Sigmoid colon (tissue), 7 donors: ENCODE results near the gene ZNF408. TPM values are rescaled to one million over a fixed set of nuclear protein-coding genes. Genes with fewer than 3 reads are reported as not detected.

ENCODE experiments used
- DNase-seq: peaks from one replicate; pipeline ENCODE4 v3.0.0-alpha.2; 2019
- H3K27ac ChIP-seq, 4 donors: fragments of 200-600 bp; sonication (generic); one replicate each; pipeline ENCODE4 v1.5.1; 2016 to 2019; ENCODE audit warnings: mild to moderate bottlenecking in 1 of 4
- H3K27me3 ChIP-seq, 3 donors: fragments of 200-600 bp; sonication (generic); one replicate each; pipeline ENCODE4 v1.5.1; 2019; ENCODE audit warnings: mild to moderate bottlenecking in 1 of 3
- H3K36me3 ChIP-seq, 4 donors: fragments of 200-600 bp; sonication (generic); one replicate each; pipeline ENCODE4 v1.5.1; 2016 to 2019
- H3K4me1 ChIP-seq, 4 donors: fragments of 200-600 bp; sonication (generic); one replicate each; pipeline ENCODE4 v1.5.1; 2017 to 2019
- H3K4me3 ChIP-seq, 4 donors: fragments of 200-600 bp; sonication (generic); one replicate each; pipeline ENCODE4 v1.5.1; 2017 to 2019; ENCODE audit warnings: mild to moderate bottlenecking in 2 of 4, moderate library complexity in 1 of 4
- H3K9me3 ChIP-seq, 4 donors: fragments of 200-600 bp in 3 of 4; sonication (generic) in 3 of 4; one replicate each; pipeline versions ENCODE4 v1.5.1 to v1.6.1; 2013 to 2019
- EP300 ChIP-seq, 4 donors: sonication (generic); formaldehyde crosslinking; IDR thresholded peaks; one replicate each; pipeline ENCODE4 v1.6.1; 2017; ENCODE audit warnings: antibody characterized with exemption in 4 of 4
- POLR2A ChIP-seq, 2 donors: fragments of 450-650 bp; IDR thresholded peaks; one replicate each; pipeline ENCODE4 v1.6.1; 2016; ENCODE audit warnings: antibody characterized with exemption in 2 of 2, mild to moderate bottlenecking in 2 of 2, moderate library complexity in 2 of 2
- POLR2AphosphoS5 ChIP-seq, 4 donors: sonication (generic); formaldehyde crosslinking; IDR thresholded peaks; one replicate each; pipeline ENCODE4 v1.6.1; 2017; ENCODE audit warnings: antibody characterized with exemption in 4 of 4
- WGBS, 2 donors: extraction: QIAGEN DNeasy Blood & Tissue Kit; methylation state at CpG; one replicate each; pipeline ENCODE4 v1.1.7; 2013; 5-methylcytosine and 5-hydroxymethylcytosine counted together
- intact Hi-C: fragments of 100-400 bp; cut with DNase I; formaldehyde crosslinking; loops from one replicate; pipeline ENCODE4 v1.15.1; 2023
- polyA plus RNA-seq, 3 donors: library from polyadenylated mRNA; stranded (reverse); fragments of 200-250 nt; gene quantifications; one replicate each; pipeline ENCODE4 v1.2.3, GENCODE V29; 2013
- total RNA-seq, 4 donors: library from RNA; depleted of rRNA; stranded (reverse); fragments of >200 nt; gene quantifications; one replicate each; pipeline ENCODE4 v1.1.0, GENCODE V29; 2016
- TF ChIP-seq, protein P1 (sequence below), 4 experiments: fragments of 450-650 bp in 3 of 4; fragments of 200-600 bp in 1 of 4; IDR thresholded peaks; one replicate each; pipeline ENCODE4 v1.5.1; 2016 to 2019; ENCODE audit warnings: antibody characterized with exemption in 4 of 4, mild to moderate bottlenecking in 3 of 4, moderate library complexity in 2 of 4
- donor health status: healthy with polysubstance abuse.
- donor health status: Bipolar disorder and iron deficiency.
- donor health status: healthy.

The ZNF408 gene
- total and polyA plus RNA-seq, 7 donors, result 4.3 to 12.8 (median 8.4) TPM

GRCh38 chr11:46659908-46660307 lies 40.9 kb upstream of the ZNF408 start:
- intact Hi-C loops, result no loop called here
- Histone ChIP-seq H3K4me1 (no peaks in the 10 kb centered on the region), H3K9me3 (no peaks in the 10 kb centered on the region), H3K27ac (no peak overlapping the region), H3K27me3 (no peaks in the 10 kb centered on the region), H3K36me3 (peaks cover 13 to 98% (median 54%) of the 10 kb centered on the region in 4 donors), H3K4me3 (no peak overlapping the region)
- TF ChIP-seq EP300 (IDR thresholded peaks at IDR 0.05) (no peak), POLR2AphosphoS5 (IDR thresholded peaks at IDR 0.05) (no peak)
- TF ChIP-seq, protein P1, sequence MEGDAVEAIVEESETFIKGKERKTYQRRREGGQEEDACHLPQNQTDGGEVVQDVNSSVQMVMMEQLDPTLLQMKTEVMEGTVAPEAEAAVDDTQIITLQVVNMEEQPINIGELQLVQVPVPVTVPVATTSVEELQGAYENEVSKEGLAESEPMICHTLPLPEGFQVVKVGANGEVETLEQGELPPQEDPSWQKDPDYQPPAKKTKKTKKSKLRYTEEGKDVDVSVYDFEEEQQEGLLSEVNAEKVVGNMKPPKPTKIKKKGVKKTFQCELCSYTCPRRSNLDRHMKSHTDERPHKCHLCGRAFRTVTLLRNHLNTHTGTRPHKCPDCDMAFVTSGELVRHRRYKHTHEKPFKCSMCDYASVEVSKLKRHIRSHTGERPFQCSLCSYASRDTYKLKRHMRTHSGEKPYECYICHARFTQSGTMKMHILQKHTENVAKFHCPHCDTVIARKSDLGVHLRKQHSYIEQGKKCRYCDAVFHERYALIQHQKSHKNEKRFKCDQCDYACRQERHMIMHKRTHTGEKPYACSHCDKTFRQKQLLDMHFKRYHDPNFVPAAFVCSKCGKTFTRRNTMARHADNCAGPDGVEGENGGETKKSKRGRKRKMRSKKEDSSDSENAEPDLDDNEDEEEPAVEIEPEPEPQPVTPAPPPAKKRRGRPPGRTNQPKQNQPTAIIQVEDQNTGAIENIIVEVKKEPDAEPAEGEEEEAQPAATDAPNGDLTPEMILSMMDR (IDR thresholded peaks at IDR 0.05), result no peak
- DNase-seq, result peak; percentile 55
- 82 to 88% methylated on average over 1 of the region's 1 CpG for WGBS, 2 donors

DNA sequence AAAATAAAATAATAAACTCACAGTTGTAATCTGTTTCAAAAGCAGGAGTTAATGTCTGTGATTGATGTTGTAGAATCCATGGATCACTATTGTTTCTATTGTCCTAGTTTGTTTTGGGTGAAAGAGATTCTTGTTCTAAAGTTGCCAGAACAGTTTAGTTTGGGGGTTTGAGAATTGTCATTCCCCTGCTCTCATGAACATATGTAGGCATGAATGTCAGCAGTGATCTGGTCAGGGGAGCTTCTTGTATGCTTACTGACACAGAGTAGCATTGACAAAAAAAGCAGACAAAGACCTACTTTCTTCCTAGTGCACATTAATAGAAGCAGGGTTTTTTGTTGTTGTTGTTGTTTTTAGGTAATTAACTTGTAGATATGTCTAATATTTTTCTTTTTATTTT lies 39.0 kb upstream of the ZNF408 start:
- Histone ChIP-seq H3K9me3 (no peaks in the 10 kb centered on the region), H3K36me3 (peaks cover 18 to 98% (median 49%) of the 10 kb centered on the region in 4 donors), H3K4me1 (peaks cover 0 to 8% (median 0%) of the 10 kb centered on the region in 4 donors), H3K27me3 (no peaks in the 10 kb centered on the region), H3K27ac (no peak overlapping the region), H3K4me3 (no peak overlapping the region)
- intact Hi-C loops, result no loop called here
- TF ChIP-seq EP300 (IDR thresholded peaks at IDR 0.05) (no peak), POLR2A (IDR thresholded peaks at IDR 0.05) (no peak), POLR2AphosphoS5 (IDR thresholded peaks at IDR 0.05) (no peak)
- TF ChIP-seq, protein P1 (IDR thresholded peaks at IDR 0.05), result no peak
- no peak for DNase-seq

GRCh38 chr11:46662366-46662765 lies 38.5 kb upstream of the ZNF408 start:
- DNase-seq, result no peak
- Histone ChIP-seq H3K4me3 (no peak overlapping the region), H3K36me3 (peaks cover 13 to 98% (median 45%) of the 10 kb centered on the region in 4 donors), H3K27ac (no peak overlapping the region), H3K4me1 (peaks cover 0 to 12% (median 3%) of the 10 kb centered on the region in 4 donors), H3K9me3 (no peaks in the 10 kb centered on the region), H3K27me3 (no peaks in the 10 kb centered on the region)
- TF ChIP-seq POLR2AphosphoS5 (IDR thresholded peaks at IDR 0.05) (no peak), EP300 (IDR thresholded peaks at IDR 0.05) (no peak), POLR2A (IDR thresholded peaks at IDR 0.05) (no peak)
- TF ChIP-seq, protein P1 (IDR thresholded peaks at IDR 0.05), result no peak
- intact Hi-C loops, result no loop called here

GRCh38 chr11:46663277-46663940 lies 37.4 kb upstream of the ZNF408 start:
- no peak overlapping the region for H3K27ac ChIP-seq
- H3K4me1 ChIP-seq, result peaks cover 0 to 12% (median 3%) of the 10 kb centered on the region in 4 donors
- no peak overlapping the region for H3K4me3 ChIP-seq
- intact Hi-C loops, result no loop called here
- DNase-seq, result no peak
- 93% methylated on average over 4 of the region's 4 CpGs for WGBS, 2 donors
- TF ChIP-seq POLR2A (IDR thresholded peaks at IDR 0.05) (no peak), EP300 (IDR thresholded peaks at IDR 0.05) (no peak), POLR2AphosphoS5 (IDR thresholded peaks at IDR 0.05) (no peak)
- TF ChIP-seq, protein P1 (IDR thresholded peaks at IDR 0.05), result no peak
- no peaks in the 10 kb centered on the region for H3K27me3 ChIP-seq
- H3K36me3 ChIP-seq, result peaks cover 9 to 98% (median 45%) of the 10 kb centered on the region in 4 donors
- no peaks in the 10 kb centered on the region for H3K9me3 ChIP-seq

DNA sequence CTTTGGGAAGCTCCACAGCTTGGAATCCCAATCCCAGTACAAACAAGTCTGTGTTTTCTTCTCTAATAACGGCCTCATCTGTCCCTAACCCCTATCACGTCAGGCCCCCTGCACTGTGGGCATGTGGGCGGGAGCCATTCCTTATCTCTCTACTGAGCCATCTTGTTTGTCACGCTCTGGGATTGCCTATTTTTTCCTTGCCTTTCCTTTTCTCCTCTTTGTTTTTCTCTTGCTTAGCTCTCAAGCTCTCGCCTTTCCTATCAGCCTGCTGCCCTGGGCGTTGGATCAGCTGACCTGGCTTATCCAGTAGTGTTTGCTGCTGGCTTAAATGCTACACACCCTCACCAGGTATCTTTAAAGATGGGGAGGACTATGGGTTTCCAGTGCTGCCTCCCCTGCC lies 36.2 kb upstream of the ZNF408 start:
- Histone ChIP-seq H3K27me3 (no peaks in the 10 kb centered on the region), H3K4me3 (no peak overlapping the region), H3K36me3 (peaks cover 11 to 98% (median 45%) of the 10 kb centered on the region in 4 donors), H3K4me1 (peaks cover 0 to 12% (median 3%) of the 10 kb centered on the region in 4 donors), H3K9me3 (no peaks in the 10 kb centered on the region), H3K27ac (peak overlapping the region in 3 of 4 donors; percentile 12 to 75 (median 21))
- 77 to 82% methylated on average over 6 of the region's 6 CpGs for WGBS, 2 donors
- TF ChIP-seq POLR2AphosphoS5 (IDR thresholded peaks at IDR 0.05) (no peak), EP300 (IDR thresholded peaks at IDR 0.05) (no peak), POLR2A (IDR thresholded peaks at IDR 0.05) (no peak)
- TF ChIP-seq, protein P1 (IDR thresholded peaks at IDR 0.05), result no peak
- intact Hi-C loops, result no loop called here
- DNase-seq, result no peak
